Mucosa of rectum (tissue), 2 donors: ENCODE data around the gene AMOT.

Experiments used
- H3K27ac ChIP-seq, 2 donors: one replicate each; pipeline ENCODE4 v1.7.0; 2013; ENCODE audit warnings: inconsistent platforms in 2 of 2, low read depth in 2 of 2, low read length in 2 of 2
- H3K27me3 ChIP-seq, 2 donors: one replicate each; pipeline ENCODE4 v1.7.0; 2013; ENCODE audit warnings: low read length in 2 of 2; ENCODE audit not compliant: control insufficient read depth in 2 of 2, insufficient read depth in 2 of 2
- H3K36me3 ChIP-seq, 2 donors: one replicate each; pipeline ENCODE4 v1.7.0; 2013; ENCODE audit warnings: low read length in 2 of 2; ENCODE audit not compliant: control insufficient read depth in 2 of 2, insufficient read depth in 2 of 2
- H3K4me1 ChIP-seq, 2 donors: one replicate each; pipeline ENCODE4 v1.7.0; 2013; ENCODE audit warnings: low read length in 2 of 2, mild to moderate bottlenecking in 1 of 2; ENCODE audit not compliant: control insufficient read depth in 2 of 2, insufficient read depth in 2 of 2
- H3K4me3 ChIP-seq, 2 donors: one replicate each; pipeline ENCODE4 v1.7.0; 2013; ENCODE audit warnings: low read length in 2 of 2
- H3K9ac ChIP-seq, 2 donors: one replicate each; pipeline ENCODE4 v1.7.0; 2013; ENCODE audit warnings: low read length in 2 of 2, low read depth in 1 of 2, mild to moderate bottlenecking in 1 of 2
- H3K9me3 ChIP-seq, 2 donors: one replicate each; pipeline ENCODE4 v1.7.0; 2013; ENCODE audit warnings: low read length in 2 of 2; ENCODE audit not compliant: control insufficient read depth in 2 of 2
- donor health status: healthy.
- donor health status: Normal muscosa, but diverticular disease.

The AMOT gene

DNA sequence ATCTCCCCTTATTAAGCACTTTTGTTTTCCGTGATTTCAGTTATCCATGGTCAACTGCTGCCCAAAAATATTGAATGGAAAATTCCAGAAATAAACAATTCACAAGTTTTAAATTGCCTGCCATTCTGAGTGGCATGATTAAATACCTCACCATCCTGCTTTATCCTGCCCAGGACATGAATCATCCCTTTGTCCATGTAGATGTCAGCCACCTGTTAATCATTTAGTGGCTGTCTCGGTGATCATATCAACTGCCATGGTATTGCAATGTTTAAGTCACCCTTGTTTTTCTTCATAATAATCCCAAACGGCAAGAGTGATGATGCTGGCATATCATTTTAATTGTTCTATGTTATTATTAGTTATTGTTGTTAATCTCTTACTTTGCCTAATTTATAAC, 81.1 kb downstream of the AMOT start:
- Histone ChIP-seq H3K4me1 (no peaks in the 10 kb centered on the region), H3K36me3 (no peaks in the 10 kb centered on the region), H3K9me3 (no peaks in the 10 kb centered on the region), H3K9ac (no peak overlapping the region), H3K4me3 (no peak overlapping the region), H3K27me3 (no peaks in the 10 kb centered on the region), H3K27ac (no peak overlapping the region)

DNA sequence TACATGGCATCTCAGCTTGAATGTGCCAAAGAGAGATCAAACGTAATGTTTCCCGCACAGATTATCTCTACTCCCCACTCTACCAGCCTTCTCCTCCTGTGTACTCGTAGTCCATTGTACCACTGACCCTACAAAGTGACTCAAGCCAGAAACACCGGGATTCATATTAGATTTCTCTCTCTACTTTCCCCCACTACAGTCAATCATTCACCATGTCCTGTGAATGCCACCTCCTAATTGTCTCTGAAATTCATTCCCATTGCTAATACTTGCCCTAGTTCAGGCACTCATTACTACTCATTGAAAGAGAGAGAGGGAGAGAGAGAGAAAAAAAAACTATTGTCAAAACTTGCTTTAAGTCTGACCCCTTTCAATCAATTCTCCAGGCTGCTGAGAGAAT, 82.7 kb downstream of the AMOT start:
- Histone ChIP-seq H3K4me1 (no peaks in the 10 kb centered on the region), H3K9ac (no peak overlapping the region), H3K9me3 (no peaks in the 10 kb centered on the region), H3K4me3 (no peak overlapping the region), H3K27ac (no peak overlapping the region), H3K36me3 (no peaks in the 10 kb centered on the region), H3K27me3 (no peaks in the 10 kb centered on the region)

DNA sequence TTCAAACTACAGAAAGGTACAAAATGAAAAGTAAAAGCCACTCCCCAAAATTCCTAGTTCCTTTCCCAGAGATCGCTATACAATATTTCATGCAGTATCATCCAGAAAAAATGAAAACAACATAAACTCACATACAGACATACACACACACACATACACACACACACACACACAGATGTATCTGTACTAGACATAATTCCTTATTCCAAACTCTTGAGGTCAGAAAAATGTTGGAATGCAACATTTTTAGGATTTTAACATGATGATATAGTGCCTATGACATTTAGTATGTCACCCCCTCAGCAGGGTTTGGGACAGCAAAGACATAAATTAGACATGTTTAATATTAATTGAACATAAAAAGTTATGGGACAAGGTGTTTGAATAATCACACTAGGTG, 87.5 kb downstream of the AMOT start:
- no peaks in the 10 kb centered on the region for H3K9me3 ChIP-seq
- no peaks in the 10 kb centered on the region for H3K27me3 ChIP-seq
- no peaks in the 10 kb centered on the region for H3K4me1 ChIP-seq
- H3K9ac ChIP-seq: no peak overlapping the region
- H3K27ac ChIP-seq: no peak overlapping the region
- H3K4me3 ChIP-seq: no peak overlapping the region
- H3K36me3 ChIP-seq: no peaks in the 10 kb centered on the region

DNA sequence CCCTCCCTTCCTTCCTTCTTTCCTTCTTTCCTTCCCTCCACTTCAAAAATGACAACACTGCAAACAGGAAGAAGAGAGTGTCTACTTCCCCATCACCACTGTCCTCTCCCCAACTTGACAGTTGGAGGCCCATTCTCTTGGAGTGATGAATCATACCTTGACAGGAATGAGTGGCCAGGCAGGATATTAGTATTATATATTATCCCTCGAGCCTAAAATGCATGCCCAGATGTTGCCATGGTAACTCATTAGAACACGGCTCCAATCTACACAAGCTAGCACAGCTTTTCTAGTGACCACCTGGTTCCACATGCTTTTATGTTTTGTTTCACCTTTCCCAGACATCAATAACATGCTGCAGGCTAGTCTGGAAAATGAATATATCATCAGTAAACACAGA, 89.6 kb downstream of the AMOT start:
- Histone ChIP-seq H3K9me3 (no peaks in the 10 kb centered on the region), H3K4me3 (no peak overlapping the region), H3K27me3 (no peaks in the 10 kb centered on the region), H3K4me1 (no peaks in the 10 kb centered on the region), H3K27ac (no peak overlapping the region), H3K36me3 (no peaks in the 10 kb centered on the region), H3K9ac (no peak overlapping the region)

DNA sequence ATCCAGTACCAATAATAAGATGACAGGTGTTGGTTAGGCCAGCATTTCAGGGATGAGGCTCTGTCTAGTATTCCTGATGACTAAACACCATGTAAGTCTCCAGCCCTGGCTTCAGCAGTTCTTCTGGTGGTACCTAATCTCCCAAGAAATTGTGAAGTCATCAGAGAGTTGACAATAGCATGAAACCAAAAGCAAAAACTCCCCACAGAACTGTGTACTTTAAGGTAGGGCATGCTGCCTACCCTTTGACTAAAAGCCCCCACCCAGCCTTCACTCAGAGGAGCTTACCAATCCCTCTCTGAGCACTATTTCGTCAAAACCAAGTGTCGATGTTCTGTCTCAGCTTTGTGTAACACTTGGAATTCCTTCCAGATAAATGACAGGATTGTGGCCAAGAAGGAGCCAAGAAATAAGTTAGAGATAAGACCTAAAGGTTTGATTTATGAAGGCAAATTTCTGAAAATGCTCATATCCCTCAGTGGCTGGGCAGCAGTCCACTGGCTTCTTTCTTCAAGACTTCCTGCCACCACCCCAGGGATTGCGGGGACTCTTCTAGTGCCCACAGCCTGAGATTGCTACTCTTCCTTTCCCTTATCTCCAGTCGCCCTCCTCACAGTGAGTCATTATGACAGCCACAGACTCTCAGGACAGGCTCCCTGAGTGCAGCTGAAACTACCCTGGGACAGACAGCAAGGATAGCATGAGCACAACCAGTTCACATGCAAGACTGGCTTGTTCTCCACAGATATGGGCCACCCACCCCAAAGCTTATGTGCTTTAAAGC, 93.6 kb downstream of the AMOT start:
- H3K4me1 ChIP-seq: no peaks in the 10 kb centered on the region
- H3K4me3 ChIP-seq: no peak overlapping the region
- no peaks in the 10 kb centered on the region for H3K9me3 ChIP-seq
- no peaks in the 10 kb centered on the region for H3K36me3 ChIP-seq
- no peak overlapping the region for H3K27ac ChIP-seq
- H3K27me3 ChIP-seq: peaks cover 0 to 8% of the 10 kb centered on the region in 2 donors
- no peak overlapping the region for H3K9ac ChIP-seq

DNA sequence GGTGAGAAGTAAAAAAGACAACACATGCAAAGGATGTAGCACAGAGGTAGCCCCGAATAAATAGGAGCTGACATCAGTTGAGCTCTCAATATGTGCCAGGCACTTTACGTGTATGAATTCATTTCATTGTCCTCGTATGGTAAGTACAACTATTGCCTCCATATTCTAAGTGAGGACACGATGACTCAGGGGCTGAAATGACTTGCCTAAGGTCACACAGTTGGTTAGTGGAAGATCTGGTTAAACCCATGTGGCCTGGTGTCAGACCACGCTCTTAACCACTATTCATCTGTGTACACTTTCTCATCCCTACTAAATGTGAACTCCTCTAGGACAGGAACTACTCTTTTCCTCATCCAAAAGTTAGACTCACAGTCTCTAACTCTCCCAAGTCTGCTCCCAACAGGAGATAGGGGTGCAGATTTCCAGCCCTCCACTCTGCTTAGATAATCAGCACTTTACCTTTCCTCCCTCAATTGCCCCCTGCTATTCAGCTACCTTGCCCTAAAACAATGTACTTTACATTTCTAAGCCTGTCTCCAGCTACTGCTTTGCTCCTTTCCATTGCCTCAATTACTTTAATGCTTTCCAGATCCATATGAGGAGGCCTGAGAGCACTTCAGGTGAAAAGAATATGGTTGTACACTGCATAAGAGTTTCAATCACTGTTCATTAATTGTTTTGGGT, 102.1 kb downstream of the AMOT start:
- no peaks in the 10 kb centered on the region for H3K4me1 ChIP-seq
- H3K9ac ChIP-seq: no peak overlapping the region

DNA sequence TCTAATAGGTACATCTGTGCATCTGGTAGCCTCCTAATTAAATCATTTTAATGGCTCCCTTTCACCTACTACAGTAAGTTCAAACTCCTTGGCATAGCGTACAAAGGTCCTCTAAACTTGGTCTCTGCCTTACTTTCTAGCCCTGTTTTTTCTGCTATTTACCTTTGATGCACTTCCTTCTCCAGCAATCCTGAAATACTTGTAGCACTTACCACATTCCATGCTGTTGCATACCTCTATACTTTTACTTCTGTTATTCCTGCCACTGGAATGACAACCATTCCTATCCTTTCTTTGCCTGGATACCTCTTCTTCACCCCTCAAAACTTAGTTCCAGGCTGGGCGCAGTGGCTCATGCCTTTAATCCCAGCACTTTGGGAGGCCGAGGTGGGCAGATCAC, 104.3 kb downstream of the AMOT start:
- Histone ChIP-seq H3K36me3 (no peaks in the 10 kb centered on the region), H3K9me3 (no peaks in the 10 kb centered on the region), H3K9ac (no peak overlapping the region), H3K4me3 (no peak overlapping the region), H3K27me3 (peaks cover 4 to 5% of the 10 kb centered on the region in 2 donors), H3K27ac (no peak overlapping the region), H3K4me1 (no peaks in the 10 kb centered on the region)

More for the DNA sequence above, 102.1 kb downstream of the AMOT start:
- H3K4me3 ChIP-seq: no peak overlapping the region
- H3K27me3 ChIP-seq: peaks cover 2 to 5% of the 10 kb centered on the region in 2 donors
- no peaks in the 10 kb centered on the region for H3K36me3 ChIP-seq
- H3K9me3 ChIP-seq: no peaks in the 10 kb centered on the region
- no peak overlapping the region for H3K27ac ChIP-seq

DNA sequence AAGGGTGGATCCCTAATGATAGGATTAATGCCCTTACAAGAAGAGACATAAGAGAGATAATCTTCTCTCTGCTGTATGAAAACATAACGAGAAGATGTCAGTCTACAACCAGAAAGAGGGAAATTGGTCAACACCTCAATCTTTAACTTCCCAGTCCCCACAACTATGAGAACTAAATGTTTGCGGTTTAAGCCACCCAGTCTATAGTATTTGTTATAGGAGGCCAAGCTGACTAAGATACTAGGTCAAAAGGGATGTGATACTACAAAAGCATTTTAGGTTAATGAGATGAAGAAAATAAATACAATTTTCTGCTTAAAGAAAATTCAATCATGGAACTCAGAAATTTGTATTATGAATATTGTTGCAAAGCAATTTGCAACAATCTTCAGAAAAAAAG, 105.5 kb downstream of the AMOT start:
- Histone ChIP-seq H3K9me3 (no peaks in the 10 kb centered on the region), H3K36me3 (no peaks in the 10 kb centered on the region), H3K27me3 (peaks cover 4 to 5% of the 10 kb centered on the region in 2 donors), H3K4me1 (no peaks in the 10 kb centered on the region), H3K9ac (no peak overlapping the region), H3K4me3 (no peak overlapping the region), H3K27ac (no peak overlapping the region)

DNA sequence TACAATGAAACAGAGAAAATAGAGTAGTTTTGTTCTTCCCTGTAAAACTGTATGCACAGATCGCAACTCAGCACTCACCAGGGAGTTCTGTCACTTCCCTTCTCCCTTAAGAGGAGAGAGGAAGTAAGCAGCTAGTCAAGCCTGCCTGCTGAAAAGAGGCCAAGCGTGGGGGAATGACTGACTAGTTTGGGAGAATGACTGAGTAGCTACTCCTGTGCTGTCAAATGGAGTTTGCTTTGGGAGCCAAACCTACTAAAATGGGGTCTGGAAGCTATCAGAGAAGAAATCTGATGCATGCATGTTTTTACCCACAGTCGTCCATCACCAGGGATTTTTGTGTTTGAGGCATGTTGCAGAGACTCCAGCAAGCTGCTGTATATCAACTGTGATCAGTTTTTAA, 106.3 kb downstream of the AMOT start:
- H3K9ac ChIP-seq: no peak overlapping the region
- H3K36me3 ChIP-seq: no peaks in the 10 kb centered on the region
- peaks cover 4 to 5% of the 10 kb centered on the region in 2 donors for H3K27me3 ChIP-seq
- no peaks in the 10 kb centered on the region for H3K9me3 ChIP-seq
- H3K27ac ChIP-seq: no peak overlapping the region
- no peaks in the 10 kb centered on the region for H3K4me1 ChIP-seq
- H3K4me3 ChIP-seq: no peak overlapping the region

DNA sequence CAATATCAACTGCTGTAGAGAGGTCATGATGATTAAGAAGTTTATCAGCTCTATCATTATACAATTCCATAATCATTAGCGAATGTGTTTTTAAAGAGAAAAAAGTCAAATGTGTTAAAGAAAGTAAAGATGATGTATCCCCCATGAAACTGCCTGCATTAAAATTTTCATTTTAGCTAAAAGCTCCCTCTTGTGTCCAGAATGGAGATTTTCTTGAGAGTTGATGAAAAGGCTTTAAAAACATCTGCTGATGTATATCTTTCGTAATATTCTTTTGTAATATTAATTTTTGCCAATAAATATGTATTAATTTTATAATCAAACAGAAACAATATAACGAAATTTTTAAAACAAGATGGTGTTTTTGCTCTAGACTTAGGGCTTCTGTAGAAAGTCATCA, 108.8 kb downstream of the AMOT start:
- no peak overlapping the region for H3K9ac ChIP-seq
- H3K4me3 ChIP-seq: no peak overlapping the region
- no peak overlapping the region for H3K27ac ChIP-seq
- H3K4me1 ChIP-seq: no peaks in the 10 kb centered on the region
- H3K9me3 ChIP-seq: no peaks in the 10 kb centered on the region
- no peaks in the 10 kb centered on the region for H3K36me3 ChIP-seq
- peaks cover 0 to 2% of the 10 kb centered on the region in 2 donors for H3K27me3 ChIP-seq
